Measurements from ENCODE around the gene CKS1B.

The CKS1B gene

DNA sequence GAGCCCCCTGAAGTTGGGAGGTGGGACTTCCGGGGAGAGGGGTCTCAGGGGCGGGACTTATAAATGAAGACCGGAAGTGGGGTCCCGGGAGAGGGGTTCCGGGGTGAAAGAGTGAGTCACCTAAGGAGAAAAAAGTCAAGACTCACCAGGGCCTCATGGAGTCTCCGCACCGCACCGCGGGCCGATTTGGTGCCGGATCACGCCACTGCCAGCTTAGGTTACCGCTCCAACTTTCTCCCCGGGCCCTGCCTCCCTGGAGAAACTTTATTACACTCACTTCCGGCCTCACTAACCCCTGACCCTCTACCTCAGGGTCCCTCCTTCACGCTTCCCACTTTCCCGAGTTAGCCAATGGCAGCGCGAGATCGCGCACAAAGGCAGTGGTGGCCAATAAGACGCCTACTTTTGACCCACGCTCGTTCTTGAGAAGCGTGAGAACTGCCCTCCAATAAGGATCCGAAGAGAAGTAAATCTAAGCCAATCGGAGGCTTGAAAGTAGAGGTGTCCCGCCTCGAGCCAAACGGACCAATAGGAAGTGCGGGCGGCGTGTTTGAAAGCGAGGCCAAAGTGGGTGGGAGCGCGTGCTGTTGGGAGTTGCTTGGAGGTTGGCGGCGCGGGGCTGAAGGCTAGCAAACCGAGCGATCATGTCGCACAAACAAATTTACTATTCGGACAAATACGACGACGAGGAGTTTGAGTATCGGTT lies at the start of gene CKS1B:
Gene CKS1B (plus strand): TSS at position 580 of the 706 bp plus-strand sequence. CDS start 65 bp downstream, at position 645.
- peak; percentile 93 for DNase-seq (ENCODE audit: low spot score)

DNA sequence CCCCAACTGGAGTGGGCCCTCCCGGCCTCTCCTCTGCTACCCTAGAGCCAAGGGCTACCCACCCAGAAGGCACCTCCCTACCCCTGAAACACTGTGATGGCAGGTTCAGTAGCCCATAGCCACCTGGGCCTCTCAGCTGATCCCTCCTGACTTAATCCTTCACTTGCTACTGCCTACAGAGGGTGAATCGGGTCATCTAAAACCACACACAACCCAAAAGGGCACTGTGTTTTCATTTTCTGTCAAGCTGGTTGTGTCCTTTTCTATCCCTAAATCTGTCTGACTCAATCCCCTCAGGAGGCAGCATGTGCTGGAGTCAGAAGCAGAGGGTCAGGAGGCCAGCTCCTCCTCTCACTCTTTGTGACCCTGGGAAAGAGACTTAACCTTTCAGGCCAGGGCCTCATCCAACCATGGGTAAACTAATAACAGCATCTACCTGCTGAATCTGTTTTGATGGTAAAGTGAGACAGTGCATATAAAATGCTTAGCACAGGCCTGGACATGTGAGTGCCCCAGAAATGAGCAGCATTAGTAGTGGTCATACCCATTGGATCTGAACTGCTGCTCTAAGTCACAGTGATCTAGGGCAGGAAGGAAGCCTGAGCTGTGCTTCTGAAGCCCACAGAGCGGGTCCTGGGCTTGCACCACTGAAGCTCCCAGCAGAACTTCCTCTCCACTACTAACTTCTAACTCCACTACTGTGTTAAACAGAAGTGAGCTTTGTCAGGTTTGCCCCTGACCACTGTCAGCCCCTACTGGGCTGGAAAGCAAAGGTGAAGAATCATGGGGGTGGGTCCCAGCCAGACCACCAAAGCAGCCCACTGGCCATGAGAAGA lies 48.9 kb upstream of the CKS1B start:
- DNase-seq (ENCODE audit: low spot score) = no peak

DNA sequence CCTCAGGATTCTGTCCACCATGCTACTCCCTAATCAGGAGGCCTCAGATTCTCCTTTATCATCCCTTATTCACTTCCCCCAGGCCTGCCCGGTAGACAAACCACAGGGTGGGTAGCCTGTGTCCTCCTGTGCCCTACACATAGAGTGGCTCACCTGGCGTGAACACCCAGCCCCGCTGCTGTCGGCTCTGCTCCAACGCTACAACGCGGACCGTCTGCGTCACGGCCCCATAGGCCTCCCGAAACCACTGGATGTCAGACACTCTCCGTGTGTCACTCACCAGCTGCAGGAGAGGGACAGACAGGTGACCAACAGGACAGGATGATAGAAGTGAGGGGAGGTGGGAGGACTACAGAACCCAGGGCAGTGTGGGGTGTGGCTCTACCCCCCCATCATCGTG lies 48.3 kb upstream of the CKS1B start:
- DNase-seq (ENCODE audit: low spot score) = no peak

DNA sequence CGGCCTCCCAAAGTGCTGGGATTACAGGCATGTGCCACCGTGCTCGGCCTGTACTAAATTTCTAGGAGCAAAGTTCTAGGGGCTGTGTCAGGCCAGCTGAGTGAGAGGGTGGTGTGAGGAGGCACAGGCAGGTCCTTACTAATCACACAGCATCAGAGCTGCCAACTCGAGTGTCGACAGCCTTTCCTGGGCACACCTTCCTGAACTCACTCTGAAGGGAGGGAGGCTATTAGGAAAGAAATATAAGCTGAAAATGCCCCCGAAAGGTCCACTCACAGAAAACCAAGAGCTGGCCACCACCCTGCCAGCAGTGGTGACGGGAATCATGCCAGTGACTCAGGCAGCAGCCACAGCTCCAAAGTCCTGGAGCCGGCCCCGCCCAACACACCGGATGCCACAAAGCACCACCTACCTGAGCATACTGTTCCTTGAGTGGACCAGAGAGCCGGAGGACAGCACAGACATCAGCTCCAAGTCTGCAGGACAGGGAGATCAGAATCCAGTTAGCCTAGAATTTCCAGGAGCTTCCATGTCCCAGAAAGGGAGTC lies 42.5 kb upstream of the CKS1B start:
- peak; percentile 57 for DNase-seq (ENCODE audit: low spot score)

DNA sequence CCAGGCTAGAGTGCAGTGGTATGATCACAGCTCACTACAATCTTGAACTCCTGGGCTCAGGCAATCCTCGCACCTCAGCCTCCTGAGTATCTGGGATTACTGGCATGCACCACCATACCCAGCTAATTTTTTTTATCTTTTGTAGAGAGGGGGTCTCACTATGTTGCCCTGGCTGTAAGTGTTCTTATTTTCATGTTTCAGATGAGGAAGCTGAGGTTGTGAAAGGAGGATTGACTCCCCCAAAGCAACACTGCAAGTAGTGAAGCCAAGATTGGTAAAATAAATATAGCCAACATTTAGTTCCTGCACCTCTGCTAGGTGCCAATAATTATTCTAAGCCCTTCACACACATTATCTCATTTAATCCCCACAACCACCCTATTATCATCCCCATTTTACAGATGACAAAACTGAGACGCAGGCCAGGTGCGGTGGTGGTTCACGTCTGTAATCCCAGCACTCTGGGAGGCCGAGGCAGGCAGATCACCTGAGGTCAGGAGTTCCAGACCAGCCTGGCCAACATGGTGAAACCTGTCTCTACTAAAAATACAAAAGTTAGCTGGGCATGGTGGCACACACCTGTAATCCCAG lies 40.0 kb upstream of the CKS1B start:
- no peak for DNase-seq (ENCODE audit: low spot score)

DNA sequence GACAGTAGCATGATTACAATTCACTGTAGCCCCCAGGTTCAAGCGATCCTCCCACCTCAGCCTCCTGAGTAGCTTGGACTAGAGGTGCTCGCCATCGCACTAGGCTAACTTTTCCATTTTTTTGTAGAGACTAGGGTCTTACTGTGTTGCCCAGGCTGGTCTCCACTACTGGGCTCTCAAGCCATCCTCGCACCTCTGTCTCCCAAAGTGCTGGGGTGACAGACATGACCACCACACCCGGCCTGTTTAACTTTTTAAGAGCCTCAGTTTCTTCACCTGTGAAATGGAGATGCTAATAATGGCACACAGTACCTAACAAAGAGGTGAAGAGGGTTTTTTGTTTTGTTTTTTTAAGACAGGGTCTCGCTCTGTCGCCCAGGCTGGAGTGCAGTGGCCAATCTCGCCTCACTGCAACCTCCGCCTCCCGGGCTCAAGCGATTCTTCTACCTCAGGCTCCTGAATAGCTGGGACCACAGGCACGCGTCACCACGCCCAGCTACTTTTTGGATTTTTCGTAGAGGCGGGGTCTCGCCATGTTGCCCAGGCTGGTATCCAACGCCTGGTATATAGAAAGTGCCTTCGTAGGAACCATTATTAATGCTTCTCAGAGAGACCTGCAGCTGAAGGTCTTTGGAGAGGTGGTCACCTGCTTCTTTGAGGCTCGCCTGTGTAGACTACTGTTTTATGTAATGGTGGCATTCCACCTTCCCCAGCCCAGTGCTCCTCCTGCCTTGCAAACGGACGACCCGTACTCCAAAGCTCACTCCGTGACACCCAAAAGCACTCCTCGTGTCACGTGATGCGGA lies 38.5 kb upstream of the CKS1B start:
- no peak for DNase-seq (ENCODE audit: low spot score)

DNA sequence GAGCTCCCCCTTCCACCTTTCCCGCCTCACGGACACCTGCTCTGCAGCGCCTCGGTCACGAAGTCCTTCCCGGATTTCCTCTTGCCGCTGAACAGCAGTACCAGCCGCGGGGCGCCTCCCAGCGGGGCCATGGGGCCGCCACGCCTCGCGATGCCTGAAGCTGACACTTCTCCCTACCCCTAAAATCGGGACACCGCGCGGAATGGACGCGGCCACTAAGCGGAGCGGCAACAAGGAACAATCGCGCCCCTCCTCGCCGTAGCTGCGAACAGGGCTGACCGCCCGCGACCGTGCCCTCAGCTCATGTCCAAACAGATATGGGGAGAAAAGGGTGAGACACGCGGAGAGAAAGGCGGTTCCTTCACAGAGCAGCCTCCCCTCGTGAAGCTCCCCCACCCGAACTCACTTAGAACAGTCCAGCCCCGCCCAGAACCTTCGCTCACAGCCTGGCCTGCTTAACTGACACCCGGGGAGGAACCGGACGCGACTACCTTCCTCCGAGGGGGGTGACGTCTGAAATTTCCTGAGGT lies 37.9 kb upstream of the CKS1B start, which contains the start of gene PMVK:
Gene PMVK (minus strand): TSS at position 165 of the 530 bp plus-strand sequence. CDS start 34 bp downstream, at position 131.
- peak; percentile 97 for DNase-seq (ENCODE audit: low spot score)

DNA sequence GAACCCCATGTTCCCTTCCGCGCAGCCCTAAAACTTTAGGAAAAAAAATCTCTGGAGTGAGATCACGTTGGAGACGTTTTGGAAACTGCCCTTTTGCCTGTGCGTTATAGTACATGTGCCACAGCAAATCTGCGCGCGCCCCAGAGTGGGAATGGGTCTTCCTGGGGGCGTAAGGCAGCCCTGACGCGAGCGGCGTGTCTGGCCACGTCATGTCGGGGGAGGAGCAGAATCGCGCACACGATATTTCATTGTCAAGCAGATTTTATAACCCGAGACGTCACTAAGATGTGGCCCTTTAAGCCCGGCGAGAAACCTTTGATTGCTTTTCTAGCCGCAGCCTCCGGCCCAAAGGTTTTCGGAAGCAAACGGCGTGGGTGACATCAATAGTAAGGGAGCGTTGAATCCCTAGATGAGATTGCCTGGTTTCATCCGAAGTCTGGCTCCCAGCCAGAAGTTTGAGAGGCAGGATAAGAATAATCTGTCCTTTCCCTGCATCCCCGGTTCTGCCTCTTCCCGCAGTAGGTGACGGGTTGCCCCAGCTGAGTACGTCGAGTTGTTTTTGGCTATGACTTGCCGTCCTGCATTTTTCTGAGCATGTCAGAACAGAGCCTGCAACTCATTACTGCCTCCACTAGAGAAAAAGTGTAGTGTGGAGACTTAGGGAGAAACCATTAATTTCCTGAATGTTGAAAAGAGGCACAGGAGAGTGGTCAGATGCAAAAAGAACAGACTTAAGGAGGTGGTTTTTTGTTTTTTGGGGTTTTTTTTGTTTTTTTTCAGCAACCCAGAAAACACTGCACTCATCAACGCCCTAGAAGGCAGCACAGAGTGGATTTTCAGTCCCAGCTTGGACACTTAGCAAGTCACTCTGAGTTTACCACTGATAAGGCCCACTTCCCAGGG lies 37.1 kb upstream of the CKS1B start:
- peak; percentile 89 for DNase-seq (ENCODE audit: low spot score)

DNA sequence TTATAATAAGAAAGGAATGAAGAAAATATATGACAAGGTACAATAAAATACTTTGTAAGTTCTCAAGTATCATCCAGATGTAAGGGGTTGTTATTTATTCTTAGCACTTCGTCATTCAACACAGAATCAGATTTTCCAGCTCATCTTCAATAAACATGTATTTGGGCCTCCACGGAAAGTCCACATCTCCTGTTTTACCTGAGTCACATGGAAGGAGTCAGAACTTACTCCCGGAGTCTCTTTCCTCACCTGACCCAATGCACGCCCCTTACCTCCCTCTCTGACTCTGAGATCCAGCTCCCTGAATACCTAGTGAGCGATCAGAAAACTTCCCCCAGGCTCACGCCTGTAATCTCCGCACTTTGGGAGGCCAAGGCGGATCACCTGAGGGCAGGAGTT lies 36.5 kb upstream of the CKS1B start:
- no peak for DNase-seq (ENCODE audit: low spot score)

DNA sequence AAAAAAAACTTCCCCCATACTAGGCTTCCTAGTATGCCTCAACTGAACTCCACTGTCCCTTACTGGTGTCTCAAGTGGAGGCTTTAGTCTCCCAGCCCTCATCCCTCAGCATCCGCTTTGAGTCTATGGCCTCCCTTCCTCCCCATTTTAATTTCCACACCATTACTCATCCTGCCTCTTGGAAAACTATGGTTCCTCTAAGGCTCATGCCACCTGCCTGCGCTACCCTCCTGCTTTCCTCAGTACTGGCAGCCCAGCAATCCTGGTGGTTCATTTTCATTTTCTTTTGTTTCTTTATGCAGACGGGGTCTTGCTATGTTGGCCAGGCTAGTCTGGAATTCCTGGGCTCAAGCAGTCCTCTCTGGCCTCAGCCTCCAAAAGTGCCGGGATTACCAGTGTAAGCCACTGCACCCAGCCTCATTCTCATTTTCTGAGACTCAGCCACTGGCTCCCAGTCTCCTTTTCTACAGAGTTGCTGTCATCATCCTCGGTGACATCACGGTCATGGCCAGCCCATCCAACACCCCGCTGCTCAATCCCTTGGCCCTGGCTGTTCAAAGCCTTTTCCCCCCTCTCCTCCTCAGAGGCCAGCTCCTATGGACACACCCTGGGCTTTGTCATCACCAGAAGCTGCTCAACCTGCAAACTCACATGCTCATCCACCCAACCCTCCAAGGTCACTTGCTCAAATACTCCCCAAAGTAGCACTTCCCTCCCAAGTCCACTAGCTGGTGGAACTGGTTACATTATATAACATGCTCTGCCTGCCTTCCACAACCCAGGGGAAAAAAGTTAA lies 35.7 kb upstream of the CKS1B start:
- no peak for DNase-seq (ENCODE audit: low spot score)

DNA sequence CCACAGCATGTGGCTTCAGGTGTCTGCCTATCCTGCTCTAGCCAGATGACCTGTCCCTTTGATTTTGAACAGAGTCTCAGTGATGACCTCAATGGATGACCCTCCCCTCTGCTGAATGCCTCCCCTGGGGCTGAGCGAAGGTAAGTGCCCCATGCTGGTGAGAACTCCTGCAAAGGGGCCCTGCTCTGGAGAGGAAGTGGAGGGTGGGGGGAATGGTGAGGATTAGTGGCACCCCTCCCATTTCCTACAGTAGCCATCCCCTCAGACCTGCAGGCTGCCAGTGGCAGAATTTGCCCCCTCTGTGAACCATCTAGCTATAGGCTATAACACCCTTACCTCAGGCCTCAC lies 34.3 kb upstream of the CKS1B start:
- no peak for DNase-seq (ENCODE audit: low spot score)

DNA sequence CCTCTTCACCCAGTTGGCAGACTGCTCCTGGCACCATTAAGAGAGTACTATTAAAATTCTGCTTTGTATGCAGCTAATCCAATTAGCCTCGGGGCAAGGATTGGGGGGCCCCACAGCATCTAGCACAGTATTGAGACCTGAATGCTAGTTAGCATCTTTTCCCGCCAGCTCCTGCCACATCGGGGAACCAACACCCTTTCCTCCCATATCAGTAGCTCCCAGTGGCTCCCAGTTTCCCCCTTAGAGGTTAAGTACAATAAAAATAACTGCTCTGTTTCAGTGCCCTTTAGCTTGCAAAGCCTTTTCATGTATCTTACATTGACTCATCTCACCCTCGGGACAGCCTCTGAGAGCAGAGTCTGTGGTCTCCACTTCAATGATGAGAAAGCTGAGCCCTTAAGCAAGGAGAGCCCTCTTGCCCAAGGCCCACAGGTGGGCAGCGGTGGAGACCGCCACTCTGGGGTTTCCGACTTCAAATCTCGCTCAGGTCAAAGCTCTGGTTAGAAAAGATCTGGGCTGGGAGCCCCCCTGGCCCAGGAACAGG lies 33.8 kb upstream of the CKS1B start:
- no peak for DNase-seq (ENCODE audit: low spot score)

DNA sequence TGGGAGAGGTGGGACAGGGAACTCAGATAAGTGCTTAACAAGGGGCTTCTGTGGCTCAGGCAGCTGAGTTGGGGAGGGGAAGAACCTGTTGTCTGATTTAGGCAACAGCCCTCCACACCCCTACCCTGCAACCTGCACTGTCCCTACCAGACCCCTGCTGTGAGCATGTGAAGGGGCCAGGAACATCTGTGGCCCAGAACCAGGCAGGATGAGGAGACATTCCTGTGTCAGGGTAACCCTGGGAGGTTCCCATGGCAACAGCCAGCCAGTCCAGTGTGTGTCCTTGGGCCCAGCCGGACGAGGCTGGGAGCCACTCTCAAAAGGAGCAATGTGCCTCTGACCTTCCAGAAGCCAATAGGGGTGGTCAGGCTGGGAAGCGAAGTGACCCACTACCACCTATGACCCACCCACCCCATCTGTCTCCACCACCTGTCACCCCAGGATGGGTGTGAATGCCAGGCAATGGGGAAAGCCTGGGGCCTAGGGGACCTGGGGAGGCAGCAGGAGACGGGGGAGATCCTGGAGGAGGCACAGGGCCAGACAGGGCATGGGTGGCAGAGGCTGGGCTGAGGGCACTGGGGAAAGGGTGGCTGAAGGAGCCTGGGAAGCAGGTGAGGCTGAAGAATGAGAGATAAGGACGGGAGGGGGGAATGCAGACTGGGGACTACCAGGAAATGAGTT lies 33.0 kb upstream of the CKS1B start:
- no peak for DNase-seq (ENCODE audit: low spot score)

DNA sequence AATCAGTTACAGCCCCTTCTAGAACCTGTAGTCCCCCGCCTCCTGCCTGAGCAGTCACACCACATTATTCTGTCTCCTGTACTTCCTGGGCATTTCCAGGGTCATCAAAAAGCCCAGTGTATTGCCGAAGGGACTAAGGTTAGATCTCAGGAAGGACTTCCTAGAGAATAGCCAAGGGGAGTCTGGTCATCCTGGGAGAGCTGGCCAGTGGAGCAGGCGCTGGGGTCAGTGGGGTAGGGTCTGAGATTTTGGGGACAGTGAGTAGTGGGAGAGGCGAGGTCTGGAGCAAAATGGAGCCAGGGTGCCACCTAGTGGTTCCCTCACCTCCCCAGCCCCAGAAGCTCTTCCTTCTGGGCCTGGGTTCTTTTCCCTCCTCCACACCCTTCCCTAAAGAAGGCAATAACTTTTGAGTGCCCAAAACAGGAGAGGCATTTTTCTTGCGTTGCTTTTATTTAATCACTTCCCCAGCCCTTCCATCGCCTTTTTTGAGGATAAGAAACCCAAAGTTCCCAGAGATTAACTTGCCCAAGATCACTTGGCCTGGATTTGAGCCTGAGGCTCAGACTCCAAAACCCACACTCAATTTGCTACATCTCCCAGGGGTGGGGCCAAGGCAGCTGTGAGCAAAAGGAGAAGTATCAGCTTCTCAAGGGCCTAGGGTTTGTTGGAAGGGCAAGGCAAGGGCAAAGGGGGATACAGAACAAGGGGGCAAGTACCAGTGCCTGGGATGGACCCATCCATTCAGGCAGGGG lies 30.7 kb upstream of the CKS1B start:
- DNase-seq (ENCODE audit: low spot score) = peak; percentile 82

DNA sequence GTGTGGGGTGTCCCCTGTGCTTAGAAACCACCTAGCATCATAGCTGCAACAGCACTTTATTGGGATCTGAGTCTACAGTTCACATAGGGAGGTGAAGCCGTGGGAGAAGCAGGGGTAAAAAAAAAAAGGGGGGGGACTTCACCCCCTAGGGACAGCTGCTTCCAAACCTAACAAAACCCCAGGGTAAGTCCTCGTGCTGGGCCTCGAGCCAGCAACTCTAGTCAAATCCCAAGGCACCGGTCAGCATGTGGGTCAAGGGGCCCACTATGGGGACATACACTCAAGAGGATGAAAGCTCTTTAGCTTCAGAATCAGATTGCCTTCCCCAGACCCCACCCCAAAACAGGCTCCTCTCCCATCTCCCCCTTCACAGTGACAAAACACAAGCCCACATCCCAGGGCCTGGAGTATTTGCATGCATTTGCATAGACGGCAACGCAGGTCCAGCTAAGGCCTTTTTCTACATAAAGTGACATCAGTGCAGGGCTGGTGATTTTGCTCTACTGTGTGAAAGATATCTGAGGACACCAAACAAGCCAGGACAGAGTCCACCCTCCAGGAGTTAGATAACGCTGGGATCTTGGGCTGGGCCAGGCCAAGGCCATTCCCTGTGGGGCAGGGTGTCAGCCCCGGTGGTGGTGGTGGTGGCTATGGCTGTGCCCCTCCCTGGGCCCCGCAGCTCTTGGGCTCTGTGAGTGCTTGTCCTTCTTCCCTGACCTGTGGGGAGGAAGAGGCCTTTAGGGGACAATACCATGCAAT lies 29.9 kb upstream of the CKS1B start:
- DNase-seq (ENCODE audit: low spot score) = peak; percentile 82

DNA sequence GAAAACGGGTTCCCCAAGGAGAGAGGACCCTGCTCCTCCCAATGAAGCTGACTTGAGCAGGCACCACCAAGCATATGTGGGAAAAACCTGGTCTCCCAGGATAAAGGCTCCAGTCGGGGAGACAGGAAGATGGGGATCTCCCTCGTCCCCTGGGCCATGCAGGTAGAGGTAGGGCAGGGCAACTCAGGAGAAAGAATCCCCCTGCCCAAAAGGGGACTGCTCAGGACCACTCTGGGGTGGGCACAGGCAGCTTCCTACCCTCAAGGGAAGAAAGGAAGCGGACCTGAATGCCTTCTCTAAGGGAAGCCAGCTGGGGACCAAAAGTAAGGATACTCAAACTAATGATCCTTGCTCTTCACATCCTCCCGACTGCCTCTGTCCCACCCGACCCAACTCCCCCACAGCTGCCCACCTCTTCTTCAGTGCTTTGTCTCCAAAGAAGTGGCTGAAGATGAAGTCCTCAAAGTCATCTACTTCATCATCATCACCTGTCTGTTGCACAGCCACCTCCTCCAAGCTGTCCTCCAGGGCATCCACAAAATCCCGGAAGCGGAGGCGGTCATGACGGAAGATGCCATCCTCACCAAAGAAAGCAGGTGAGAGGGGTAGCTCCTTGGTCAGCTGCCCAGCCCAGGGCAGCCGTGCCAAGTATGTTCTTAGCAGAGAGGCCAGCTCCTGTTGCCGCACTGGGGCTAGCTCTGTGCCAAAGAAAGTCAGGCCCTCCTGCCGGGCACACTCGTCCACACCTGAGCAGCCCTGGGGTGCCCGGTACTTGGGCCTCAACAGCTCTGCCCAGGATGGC lies 29.1 kb upstream of the CKS1B start:
- DNase-seq (ENCODE audit: low spot score) = no peak
